ENCODE measurements around the gene GPX5.
A peak's percentile ranks its signal among the peaks of the same experiment; 100 is the strongest.

Gene GPX5

DNA sequence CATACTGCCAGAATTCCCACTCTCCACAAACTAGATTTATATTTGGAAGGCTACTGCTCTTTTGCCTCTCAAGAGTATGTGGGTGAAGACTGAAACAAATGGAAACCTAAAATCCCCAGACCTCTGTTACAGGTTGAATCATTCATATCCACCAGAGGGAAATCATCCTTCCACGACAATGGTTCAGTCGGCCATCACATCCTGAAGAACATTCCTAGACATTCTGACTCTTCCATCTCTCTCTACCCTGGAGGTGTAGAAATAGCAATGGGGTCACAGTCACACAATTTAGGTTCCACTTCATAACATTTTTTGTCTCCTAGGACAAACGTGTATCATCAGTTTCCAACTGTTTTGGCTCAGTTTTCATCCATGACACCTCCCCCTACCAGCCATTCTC lies 8.6 kb downstream of the GPX5 start:
- POLR2A ChIA-PET, result no interaction called here
- TF ChIP-seq, protein P1, sequence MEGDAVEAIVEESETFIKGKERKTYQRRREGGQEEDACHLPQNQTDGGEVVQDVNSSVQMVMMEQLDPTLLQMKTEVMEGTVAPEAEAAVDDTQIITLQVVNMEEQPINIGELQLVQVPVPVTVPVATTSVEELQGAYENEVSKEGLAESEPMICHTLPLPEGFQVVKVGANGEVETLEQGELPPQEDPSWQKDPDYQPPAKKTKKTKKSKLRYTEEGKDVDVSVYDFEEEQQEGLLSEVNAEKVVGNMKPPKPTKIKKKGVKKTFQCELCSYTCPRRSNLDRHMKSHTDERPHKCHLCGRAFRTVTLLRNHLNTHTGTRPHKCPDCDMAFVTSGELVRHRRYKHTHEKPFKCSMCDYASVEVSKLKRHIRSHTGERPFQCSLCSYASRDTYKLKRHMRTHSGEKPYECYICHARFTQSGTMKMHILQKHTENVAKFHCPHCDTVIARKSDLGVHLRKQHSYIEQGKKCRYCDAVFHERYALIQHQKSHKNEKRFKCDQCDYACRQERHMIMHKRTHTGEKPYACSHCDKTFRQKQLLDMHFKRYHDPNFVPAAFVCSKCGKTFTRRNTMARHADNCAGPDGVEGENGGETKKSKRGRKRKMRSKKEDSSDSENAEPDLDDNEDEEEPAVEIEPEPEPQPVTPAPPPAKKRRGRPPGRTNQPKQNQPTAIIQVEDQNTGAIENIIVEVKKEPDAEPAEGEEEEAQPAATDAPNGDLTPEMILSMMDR (IDR thresholded peaks at IDR 0.05; ENCODE audit: control extremely low read depth, extremely low read depth, low read depth, missing control alignments), result no peak
- CTCF ChIA-PET, result no interaction called here
- DNase-seq (ENCODE audit: extremely low spot score), result no peak

DNA sequence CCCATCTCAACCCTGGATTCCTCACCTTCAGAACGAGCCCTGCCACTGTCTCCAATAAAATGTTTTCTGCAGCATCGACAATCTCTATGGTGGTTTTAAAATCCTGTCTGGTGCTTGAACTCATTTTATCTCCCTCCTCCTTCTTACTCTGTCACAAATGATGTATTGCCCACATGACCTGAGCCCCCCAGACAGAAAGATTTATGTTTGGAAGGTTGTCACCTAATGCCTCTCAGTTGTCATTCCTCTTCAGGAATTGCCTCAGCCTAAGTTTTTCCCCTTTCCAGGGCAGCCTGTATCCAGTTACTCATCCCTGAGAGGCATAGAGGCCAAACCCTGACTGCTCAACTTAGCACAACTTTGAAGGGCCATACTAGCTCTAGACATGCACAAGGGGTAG lies 9.2 kb downstream of the GPX5 start:
- TF ChIP-seq, protein P1 (IDR thresholded peaks at IDR 0.05; ENCODE audit: control extremely low read depth, extremely low read depth, low read depth, missing control alignments), result no peak
- CTCF ChIA-PET, result no interaction called here
- no peak for DNase-seq (ENCODE audit: extremely low spot score)
- POLR2A ChIA-PET, result no interaction called here

GRCh38 chr6:28537065-28537464 lies 11.4 kb downstream of the GPX5 start:
- TF ChIP-seq, protein P1 (IDR thresholded peaks at IDR 0.05; ENCODE audit: control extremely low read depth, extremely low read depth, low read depth, missing control alignments), result no peak
- CTCF ChIA-PET, result no interaction called here
- DNase-seq (ENCODE audit: extremely low spot score), result no peak
- POLR2A ChIA-PET, result no interaction called here

DNA sequence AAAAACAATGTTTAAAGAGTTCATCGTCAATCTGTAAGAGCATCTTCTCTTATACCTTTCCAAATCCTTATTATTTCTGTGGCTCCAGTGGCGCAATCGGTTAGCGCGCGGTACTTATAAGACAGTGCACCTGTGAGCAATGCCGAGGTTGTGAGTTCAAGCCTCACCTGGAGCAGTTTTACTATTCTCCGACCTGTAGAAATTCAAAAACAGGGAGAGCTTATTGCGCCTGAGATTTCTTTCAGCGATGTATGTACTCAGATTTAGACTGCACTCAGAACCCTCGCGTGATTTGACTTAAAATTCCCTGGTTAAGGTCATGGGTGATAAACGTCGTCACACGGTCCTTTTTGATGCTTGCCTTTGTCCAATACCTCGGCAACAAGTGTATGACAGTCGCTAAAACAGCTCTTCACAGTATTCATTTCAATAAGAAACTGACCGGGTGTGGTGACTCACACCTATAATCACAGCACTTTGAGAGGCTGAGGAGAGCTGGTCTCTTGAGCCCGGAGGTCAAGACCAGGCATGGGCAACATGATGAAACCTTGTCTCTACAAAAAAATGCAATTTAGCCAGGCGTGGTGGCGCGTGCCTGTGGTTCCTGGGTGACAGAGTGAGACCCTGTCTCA lies 11.9 kb downstream of the GPX5 start:
- no peak for DNase-seq (ENCODE audit: extremely low spot score)
- TF ChIP-seq, protein P1 (IDR thresholded peaks at IDR 0.05; ENCODE audit: control extremely low read depth, extremely low read depth, low read depth, missing control alignments), result no peak
- ChIA-PET CTCF (no interaction called here), POLR2A (no interaction called here)

DNA sequence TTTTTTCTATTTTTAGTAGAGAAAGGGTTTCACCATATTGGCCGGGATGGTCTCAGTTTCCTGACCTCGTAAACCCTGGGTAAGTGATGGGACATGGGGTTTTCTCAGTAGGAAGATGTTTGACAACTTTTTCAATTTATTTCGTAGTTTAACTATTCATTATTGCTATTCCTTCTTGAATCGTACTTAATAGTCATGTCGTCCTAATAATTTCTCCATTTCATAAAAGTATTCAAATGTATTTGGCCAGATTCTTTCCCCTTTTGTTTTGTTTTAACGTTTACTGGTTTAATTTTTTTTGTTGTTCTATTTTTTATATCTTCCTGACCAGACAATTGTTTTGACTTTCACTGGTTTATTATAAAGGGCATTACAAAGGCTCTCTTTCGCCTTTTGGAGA lies 16.3 kb downstream of the GPX5 start:
- TF ChIP-seq, protein P1 (IDR thresholded peaks at IDR 0.05; ENCODE audit: control extremely low read depth, extremely low read depth, low read depth, missing control alignments), result no peak
- POLR2A ChIA-PET, result interaction anchor here (0.9 kb wide), 1 partner anchor 649 kb away, joined by 4 read pairs; a partner anchor contains a TSS

GRCh38 chr6:28542440-28543296 lies 17.0 kb downstream of the GPX5 start:
- CTCF ChIA-PET, result interaction anchor here (0.7 to 1.6 kb wide), 6 partner anchors 10 to 68 kb away, joined by 3 read pairs; no protein-coding TSS in a partner anchor
- TF ChIP-seq, protein P1 (IDR thresholded peaks at IDR 0.05; ENCODE audit: control extremely low read depth, extremely low read depth, low read depth, missing control alignments), result peak; percentile 52
- POLR2A ChIA-PET, result interaction anchor here (0.9 kb wide), 1 partner anchor 649 kb away, joined by 4 read pairs; a partner anchor contains a TSS
- DNase-seq (ENCODE audit: extremely low spot score), result peak; percentile 71

More for the DNA sequence above, 16.3 kb downstream of the GPX5 start:
- CTCF ChIA-PET, result interaction anchor here (1.1 to 1.2 kb wide), 2 partner anchors 9 to 68 kb away, joined by 3 read pairs; no protein-coding TSS in a partner anchor
- no peak for DNase-seq (ENCODE audit: extremely low spot score)
